Stimulated activated naive CD4-positive, alpha-beta T cell treated with Interleukin-2 at 50 U/mL for 16 hours (primary cell): ENCODE results near the gene CCNJL.

Source experiments
- DNase-seq: peaks from one replicate; lab custom pipeline; 2025; lab: John Stamatoyannopoulos, UW

Gene CCNJL

GRCh38 chr5:160221082-160221481 is 91.3 kb downstream of the CCNJL start:
- DNase-seq, result no peak

- DNase-seq, result no peak
Measured at GRCh38 chr5:160219356-160219755, 93.0 kb downstream of the CCNJL start.

GRCh38 chr5:160213537-160213936 is 98.8 kb downstream of the CCNJL start:
- DNase-seq, result no peak

- no peak for DNase-seq
Measured at GRCh38 chr5:160211352-160211751, 101.0 kb downstream of the CCNJL start.

GRCh38 chr5:160210606-160211005 is 101.8 kb downstream of the CCNJL start:
- DNase-seq, result no peak

- DNase-seq, result no peak
Measured at GRCh38 chr5:160209917-160210316, 102.4 kb downstream of the CCNJL start.

GRCh38 chr5:160207061-160207460 is 105.3 kb downstream of the CCNJL start:
- no peak for DNase-seq
